22Rv1 (cell line): ENCODE results near the gene ZNF483.
A peak's percentile ranks its signal among the peaks of the same experiment; 100 is the strongest.

Experiments used
- H3K27ac ChIP-seq: fragments of 450-650 bp; 2 replicates; pipeline ENCODE4 v1.5.1; 2017
- ZFX ChIP-seq: fragments of 450-650 bp; IDR thresholded peaks from 2 replicates; pipeline ENCODE4 v1.6.1; 2017; ENCODE audit warnings: antibody characterized with exemption, borderline replicate concordance
- TF ChIP-seq, protein P1 (sequence below): fragments of 450-650 bp; IDR thresholded peaks from 2 replicates; pipeline ENCODE4 v1.5.1; 2017; ENCODE audit warnings: mild to moderate bottlenecking

The ZNF483 gene

GRCh38 chr9:111586378-111586777, 61.4 kb downstream of the ZNF483 start:
- TF ChIP-seq, protein P1, sequence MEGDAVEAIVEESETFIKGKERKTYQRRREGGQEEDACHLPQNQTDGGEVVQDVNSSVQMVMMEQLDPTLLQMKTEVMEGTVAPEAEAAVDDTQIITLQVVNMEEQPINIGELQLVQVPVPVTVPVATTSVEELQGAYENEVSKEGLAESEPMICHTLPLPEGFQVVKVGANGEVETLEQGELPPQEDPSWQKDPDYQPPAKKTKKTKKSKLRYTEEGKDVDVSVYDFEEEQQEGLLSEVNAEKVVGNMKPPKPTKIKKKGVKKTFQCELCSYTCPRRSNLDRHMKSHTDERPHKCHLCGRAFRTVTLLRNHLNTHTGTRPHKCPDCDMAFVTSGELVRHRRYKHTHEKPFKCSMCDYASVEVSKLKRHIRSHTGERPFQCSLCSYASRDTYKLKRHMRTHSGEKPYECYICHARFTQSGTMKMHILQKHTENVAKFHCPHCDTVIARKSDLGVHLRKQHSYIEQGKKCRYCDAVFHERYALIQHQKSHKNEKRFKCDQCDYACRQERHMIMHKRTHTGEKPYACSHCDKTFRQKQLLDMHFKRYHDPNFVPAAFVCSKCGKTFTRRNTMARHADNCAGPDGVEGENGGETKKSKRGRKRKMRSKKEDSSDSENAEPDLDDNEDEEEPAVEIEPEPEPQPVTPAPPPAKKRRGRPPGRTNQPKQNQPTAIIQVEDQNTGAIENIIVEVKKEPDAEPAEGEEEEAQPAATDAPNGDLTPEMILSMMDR = no peak
- no peak for TF ChIP-seq ZFX
- H3K27ac ChIP-seq = no peak overlapping the region

GRCh38 chr9:111588846-111589245, 63.9 kb downstream of the ZNF483 start:
- TF ChIP-seq, protein P1 = no peak
- TF ChIP-seq ZFX = no peak
- no peak overlapping the region for H3K27ac ChIP-seq

- no peak for TF ChIP-seq ZFX
- TF ChIP-seq, protein P1 = peak; percentile 90
- H3K27ac ChIP-seq = peak overlapping the region; percentile 93
These were observed 73.1 kb downstream of the ZNF483 start for GRCh38 chr9:111597852-111598732.

- H3K27ac ChIP-seq = peak overlapping the region; percentile 93
- TF ChIP-seq, protein P1 = no peak
- TF ChIP-seq ZFX = no peak
These were observed 73.7 kb downstream of the ZNF483 start for GRCh38 chr9:111598733-111599091.

- TF ChIP-seq, protein P1 = no peak
- no peak for TF ChIP-seq ZFX
- H3K27ac ChIP-seq = peak within 1 kb of the TSS; percentile 93
These were observed 74.3 kb downstream of the ZNF483 start, which contains the start of gene PTGR1 for GRCh38 chr9:111599092-111599954. PTGR1 (minus strand) TSS chr9:111599647; CDS start chr9:111597422, 2,225 bp downstream.

- peak overlapping the region; percentile 93 for H3K27ac ChIP-seq
- TF ChIP-seq, protein P1 = no peak
- no peak for TF ChIP-seq ZFX
These were observed 75.0 kb downstream of the ZNF483 start for GRCh38 chr9:111599955-111600343.
